ENCODE measurements around the gene PLXNA2.

DNA sequence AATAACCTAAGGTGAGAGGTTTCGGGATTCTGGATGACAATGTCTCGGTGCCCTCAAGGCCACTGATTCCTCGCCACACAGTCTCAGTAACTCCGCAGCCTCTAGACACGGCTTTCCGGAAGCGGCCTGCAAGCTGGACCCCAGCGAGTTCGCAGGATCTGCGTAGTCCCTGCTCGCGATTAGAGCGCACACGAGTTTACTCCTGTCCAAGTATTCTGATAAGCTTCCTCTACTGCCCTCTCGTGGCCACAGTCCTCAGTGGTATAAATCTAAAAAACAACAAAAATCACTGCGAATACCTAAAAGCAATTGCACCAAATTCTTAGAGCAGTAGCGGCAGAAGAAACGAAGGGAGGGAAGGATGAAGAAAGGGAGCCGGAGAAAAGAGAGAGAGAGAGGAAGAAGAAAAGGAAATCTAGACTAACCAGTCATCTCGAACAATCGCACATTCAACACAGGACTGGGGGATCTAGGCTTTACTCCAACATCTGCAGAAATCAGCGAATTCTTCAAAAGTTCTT is 1.1 kb upstream of the PLXNA2 start:
- no peak for TF ChIP-seq EZH2 (IDR thresholded peaks at IDR 0.05; ENCODE audit: insufficient read depth, poor library complexity, severe bottlenecking)
- TF ChIP-seq EZH2phosphoT487 (IDR thresholded peaks at IDR 0.05; ENCODE audit: insufficient read depth, low read depth), result no peak
